Neural progenitor cell (in vitro differentiated cells): ENCODE results near the gene KRTCAP3.

ENCODE experiments used
- CTCF ChIP-seq: fragments of 200-600 bp; sonication (generic); IDR thresholded peaks from 2 replicates; pipeline ENCODE4 v1.5.1; 2017; ENCODE audit warnings: antibody characterized with exemption, mild to moderate bottlenecking
- EZH2 ChIP-seq: fragments of 200-600 bp; sonication (generic); IDR thresholded peaks from 2 replicates; pipeline ENCODE4 v1.6.1; 2017; ENCODE audit warnings: antibody characterized with exemption, mild to moderate bottlenecking, moderate library complexity

- no peak for TF ChIP-seq CTCF
- TF ChIP-seq EZH2, result no peak
Observed at GRCh38 chr2:27422958-27423357, 19.2 kb upstream of the KRTCAP3 start.
